HG03039 (cell line): ENCODE results near the gene TMEM43.
"Not testable (repeated sequence)": the region's sequence is repeated elsewhere in the genome, so short reads cannot be mapped to it uniquely, and the experiment has no call there.

ENCODE experiments used
- ATAC-seq: cut with Tn5 transposase; IDR thresholded peaks from one replicate; pipeline ENCODE4 v1.9.1; 2021; ENCODE audit warnings: mild to moderate bottlenecking, moderate library complexity; ENCODE audit not compliant: unreplicated experiment

Gene TMEM43

GRCh38 chr3:14124615-14125192, at the start of gene TMEM43, which contains the start of gene CHCHD4:
Gene TMEM43, plus strand, starts transcription at chr3:14125052. Its CDS starts 142 bp downstream, at chr3:14125194.
Gene CHCHD4, minus strand, starts transcription at chr3:14124870. Its CDS starts 194 bp downstream, at chr3:14124676.
- ATAC-seq, result peak; percentile 80

DNA sequence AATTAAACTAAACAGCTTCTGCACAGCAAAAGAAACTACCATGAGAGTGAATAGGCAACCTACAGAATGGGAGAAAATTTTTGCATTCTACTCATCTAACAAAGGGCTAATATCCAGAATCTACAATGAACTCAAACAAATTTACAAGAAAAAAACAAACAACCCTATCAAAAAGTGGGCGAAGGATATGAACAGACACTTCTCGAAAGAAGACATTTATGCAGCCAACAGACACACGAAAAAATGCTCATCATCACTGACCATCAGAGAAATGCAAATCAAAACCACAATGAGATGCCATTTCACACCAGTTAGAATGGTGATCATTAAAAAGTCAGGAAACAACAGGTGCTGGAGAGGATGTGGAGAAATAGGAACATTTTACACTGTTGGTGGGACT, 49.6 kb upstream of the TMEM43 start:
- not testable (repeated sequence) for ATAC-seq

DNA sequence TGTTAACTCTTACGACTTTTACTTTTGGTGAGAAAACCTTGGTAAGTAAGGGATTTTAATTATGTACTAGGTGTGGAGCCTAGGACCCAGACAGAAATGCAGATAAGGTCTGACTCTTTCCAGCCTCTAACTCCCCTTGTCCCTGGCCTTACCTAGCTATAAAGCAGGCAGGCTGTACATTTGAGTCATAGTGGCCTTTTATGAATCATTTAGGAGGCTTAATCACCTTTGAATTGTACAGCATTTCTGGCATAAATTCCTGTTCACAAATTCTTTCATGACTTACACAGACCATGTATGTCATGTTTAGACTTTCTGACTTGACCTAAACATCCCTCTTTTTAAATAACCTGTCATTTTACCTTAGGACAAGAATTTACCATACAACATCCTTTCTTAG, 47.5 kb upstream of the TMEM43 start:
- ATAC-seq, result no peak

DNA sequence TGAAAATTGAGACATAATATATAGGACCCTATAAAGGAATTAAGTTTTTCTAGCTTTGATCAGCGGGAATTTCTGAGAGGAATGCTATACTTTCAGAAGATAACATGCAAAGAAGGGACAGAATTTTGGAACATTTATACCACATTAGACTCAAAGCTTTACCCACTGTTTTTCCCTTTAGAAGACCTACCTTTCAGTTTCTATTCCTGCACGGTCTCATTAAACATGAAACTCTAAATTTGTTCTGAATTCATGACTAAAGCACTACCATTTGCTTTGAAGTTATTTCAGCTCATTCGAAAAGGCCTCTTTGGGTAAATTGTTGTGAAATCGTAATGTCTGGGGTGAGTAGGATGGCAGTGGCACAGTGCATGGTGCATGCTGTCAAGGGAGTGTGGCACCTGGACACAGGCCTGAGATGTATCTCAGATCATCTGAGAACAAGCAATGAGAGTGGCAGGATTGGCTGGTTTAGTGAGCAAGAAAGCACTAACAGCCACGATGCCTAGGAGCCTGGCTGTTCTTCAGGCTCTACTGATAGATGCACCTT, 42.7 kb upstream of the TMEM43 start:
- no peak for ATAC-seq

DNA sequence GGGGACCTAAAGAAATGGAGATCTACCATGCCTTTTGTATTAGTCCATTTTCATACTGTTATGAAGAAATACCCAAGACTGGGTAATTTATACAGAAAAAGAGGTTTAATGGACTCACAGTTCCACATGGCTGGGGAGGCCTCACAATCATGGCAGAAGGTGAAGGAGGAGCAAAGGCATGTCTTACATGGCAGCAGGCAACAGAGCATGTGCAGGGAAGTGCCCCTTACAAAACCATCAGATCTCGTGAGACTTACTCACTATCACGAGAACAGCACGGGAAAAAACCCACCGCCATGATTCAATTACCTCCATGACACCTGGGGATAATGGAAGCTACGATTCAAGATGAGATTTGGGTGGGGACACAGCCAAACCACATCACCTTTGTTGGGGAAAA, 37.4 kb upstream of the TMEM43 start:
- ATAC-seq, result not testable (repeated sequence)

DNA sequence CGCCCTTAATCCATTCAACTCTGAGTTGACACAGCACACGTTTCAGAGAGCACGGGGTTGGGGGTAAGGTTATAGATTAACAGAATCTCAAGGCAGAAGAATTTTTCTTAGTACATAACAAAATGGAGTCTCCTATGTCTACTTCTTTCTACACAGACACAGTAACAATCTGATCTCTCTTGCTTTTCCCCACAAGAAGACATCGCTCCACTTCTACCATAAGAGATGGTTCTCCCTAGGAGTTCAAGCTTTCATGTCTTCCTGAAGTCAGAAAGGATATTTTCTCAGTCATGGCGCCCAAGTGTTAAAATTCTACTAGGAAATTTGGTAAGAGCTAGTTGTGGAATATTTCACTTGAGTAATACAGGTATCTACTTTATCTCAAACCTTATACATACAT, 32.9 kb upstream of the TMEM43 start:
- ATAC-seq, result not testable (repeated sequence)

DNA sequence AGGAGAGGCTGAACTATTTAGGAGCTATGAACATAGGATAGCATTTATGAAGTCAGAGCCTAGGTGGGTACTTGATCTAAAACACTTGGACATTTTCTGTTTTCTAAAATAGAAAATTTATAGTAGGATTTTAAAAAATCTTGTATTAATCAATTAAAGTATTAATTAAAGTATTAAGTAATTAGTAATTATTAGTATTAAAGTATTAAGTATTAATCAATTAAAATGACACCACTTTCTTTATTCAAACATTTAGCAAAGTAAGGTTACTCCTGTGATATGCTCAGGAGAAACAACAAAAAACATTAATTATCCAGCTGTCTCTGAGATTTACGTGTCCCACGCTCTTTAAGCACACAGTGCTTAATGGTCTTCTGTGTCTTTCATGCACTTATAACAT, 32.4 kb upstream of the TMEM43 start:
- no peak for ATAC-seq

GRCh38 chr3:14093831-14094230, 31.0 kb upstream of the TMEM43 start:
- no peak for ATAC-seq

DNA sequence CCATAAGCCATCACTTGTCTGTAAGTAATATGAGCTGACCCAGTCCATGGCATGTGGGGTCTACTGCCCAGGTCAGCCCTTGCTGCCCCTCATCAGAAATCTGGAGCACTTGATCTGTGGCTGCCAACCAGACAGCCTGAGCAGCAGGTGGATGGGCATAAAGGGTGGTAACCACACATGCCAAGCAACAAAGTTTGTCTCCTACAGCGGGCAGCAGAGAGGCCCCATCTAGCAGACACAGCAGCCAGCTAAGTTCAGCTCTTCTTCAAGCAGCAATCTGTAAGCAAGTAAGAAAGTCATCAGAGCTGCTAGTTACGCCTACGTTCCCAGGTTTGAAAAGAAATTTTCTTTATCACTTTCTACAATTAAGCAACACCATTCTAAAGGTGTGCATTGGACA, 28.1 kb upstream of the TMEM43 start:
- ATAC-seq, result no peak

- no peak for ATAC-seq
Observed at GRCh38 chr3:14097616-14098391, 27.0 kb upstream of the TMEM43 start.

- ATAC-seq, result not testable (repeated sequence)
Observed at GRCh38 chr3:14109821-14110220, 15.0 kb upstream of the TMEM43 start.

GRCh38 chr3:14110699-14111098, 14.2 kb upstream of the TMEM43 start:
- ATAC-seq, result no peak

GRCh38 chr3:14113965-14114635, 10.8 kb upstream of the TMEM43 start:
- no peak for ATAC-seq

DNA sequence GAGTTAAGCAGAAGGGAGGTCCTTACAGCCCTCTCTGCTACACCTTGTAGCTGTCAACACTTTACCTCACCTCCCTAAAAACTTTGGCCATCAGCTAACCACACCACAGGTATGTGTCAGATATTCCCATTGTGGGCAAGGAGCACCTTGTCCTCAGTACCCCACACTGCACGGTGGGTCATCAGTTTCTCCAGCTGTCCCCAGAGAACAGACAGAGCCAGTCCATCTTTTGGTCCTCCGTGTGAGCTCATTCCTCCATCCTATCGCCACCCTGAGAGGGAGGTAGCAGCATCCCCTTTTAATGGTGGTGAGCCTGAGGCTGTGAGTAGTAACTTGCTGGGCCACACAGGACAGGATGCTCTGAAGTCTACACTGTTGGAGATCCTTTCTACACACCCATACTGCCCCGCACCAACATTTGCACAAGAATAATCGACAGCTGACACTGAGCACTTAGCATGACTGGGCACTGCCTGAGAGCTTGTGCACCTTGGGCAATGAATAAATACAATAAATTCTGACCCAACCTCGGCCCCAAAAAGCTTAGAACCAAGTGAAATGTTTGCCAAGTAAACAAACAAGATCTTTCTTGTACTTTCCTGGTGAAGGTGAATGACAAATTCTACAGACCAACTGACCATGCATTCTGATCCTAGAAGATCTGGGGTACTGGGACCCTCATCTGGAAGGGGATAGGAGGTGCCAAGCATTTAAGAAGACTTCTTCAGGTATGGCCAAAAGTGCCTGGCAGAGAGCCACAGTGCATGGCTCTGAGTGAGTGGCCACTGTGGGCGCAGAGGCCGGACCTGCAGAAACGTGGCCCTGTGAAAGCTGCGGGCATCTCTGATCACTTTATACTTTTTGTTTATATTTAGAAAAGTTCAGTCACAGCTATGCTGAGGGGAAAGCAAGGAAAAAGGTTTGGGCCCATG, 7.1 kb upstream of the TMEM43 start:
- ATAC-seq, result no peak

DNA sequence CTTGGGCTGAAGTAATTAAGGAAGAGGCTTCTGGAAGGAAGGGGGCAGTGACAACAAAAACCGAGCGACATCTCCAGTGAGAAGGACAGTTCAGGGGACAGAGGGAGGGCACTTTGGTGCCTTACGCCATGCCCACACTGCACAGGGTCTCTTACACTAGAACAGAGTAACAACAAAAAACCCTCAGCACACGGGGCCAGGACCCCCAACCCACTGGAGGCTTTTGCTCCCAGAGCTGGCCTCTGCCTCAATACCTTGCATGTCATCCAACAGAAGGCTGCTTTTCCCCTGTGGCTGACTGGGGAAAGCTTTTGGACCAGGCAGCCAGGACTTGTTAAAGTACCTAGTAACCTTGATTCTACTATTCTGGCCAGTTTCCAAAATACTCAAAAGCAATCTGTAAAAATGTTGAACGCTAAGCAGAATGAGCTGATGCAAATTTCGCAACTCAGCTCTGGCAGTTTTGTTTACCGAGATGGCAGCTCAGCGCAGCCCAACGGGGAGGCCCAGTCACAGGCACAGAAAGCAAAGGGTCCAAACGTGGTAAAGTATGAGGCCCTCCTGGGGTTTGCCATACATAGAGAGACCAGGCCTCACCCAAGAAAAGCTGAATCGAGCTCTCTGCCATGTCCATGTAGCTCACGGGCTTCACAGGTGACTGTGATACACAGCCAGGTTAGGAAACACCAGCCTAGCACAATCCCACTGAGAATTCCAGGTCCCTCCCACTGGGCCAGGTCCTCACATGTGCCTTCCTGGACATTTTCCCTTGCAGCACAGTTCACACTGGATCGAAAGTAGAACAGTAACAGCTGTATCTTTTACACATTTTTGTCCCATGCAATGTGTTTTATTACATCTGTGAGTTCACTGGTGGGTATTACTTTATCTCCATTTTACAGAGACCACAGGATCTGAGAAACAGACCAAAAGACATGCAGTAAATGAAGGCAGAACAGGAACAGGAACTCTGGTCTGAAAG, 6.2 kb upstream of the TMEM43 start:
- no peak for ATAC-seq

GRCh38 chr3:14119651-14120050, 5.2 kb upstream of the TMEM43 start:
- ATAC-seq, result no peak

GRCh38 chr3:14120111-14120920, 4.5 kb upstream of the TMEM43 start:
- ATAC-seq, result no peak

DNA sequence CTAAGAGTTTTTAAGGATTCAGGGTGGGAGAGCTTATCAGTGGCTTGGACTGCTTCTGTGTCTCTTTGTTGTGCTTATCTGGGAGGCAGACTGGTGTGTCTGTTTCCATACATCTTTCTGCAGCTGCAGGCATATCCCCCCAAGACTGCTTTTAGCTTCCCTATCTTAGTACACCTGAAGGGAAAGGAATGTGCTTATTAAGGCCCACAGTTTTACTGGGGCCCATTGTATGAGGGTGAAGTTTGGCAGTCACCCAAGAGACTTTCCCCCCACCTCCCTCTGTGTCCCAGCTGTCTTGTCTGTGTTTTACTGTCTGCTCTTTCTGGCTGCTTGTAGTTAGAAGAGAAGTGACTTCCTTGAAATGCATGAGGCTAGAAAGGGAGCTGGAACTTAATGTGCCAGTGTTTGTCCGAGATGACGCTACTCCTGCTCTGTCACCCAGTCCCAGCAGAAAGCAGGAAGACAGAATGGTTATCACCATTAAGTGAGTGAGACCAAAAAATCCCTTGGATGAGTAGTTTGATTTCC, 3.9 kb upstream of the TMEM43 start:
- not testable (repeated sequence) for ATAC-seq
